ENCODE measurements around the gene BCAS3.
"Not testable (repeated sequence)": the region's sequence is repeated elsewhere in the genome, so short reads cannot be mapped to it uniquely, and the experiment has no call there.

Gene BCAS3

GRCh38 chr17:61135782-61136181 lies 458.1 kb downstream of the BCAS3 start:
- DNase-seq, result no peak

DNA sequence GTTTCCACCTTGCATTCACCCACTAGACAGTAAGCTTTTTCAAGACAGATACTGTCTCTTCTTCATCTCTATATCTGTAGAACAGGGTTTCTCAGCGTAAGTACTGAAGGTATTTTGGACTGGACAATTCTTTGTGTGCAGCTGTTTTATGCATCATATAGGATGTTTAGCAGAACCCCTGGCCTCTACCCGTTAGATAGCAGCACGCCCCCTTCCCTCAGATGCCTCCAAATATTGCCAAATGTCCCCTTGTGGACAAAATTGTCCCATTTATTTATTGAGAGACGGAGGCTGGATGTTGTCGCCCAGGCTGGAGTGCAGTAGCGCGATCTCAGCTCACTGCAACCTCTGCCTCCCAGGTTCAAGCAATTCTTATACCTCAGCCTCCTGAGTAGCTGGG lies 458.6 kb downstream of the BCAS3 start:
- DNase-seq, result no peak

- no peak for DNase-seq
These were observed 461.6 kb downstream of the BCAS3 start for GRCh38 chr17:61139219-61139618.

DNA sequence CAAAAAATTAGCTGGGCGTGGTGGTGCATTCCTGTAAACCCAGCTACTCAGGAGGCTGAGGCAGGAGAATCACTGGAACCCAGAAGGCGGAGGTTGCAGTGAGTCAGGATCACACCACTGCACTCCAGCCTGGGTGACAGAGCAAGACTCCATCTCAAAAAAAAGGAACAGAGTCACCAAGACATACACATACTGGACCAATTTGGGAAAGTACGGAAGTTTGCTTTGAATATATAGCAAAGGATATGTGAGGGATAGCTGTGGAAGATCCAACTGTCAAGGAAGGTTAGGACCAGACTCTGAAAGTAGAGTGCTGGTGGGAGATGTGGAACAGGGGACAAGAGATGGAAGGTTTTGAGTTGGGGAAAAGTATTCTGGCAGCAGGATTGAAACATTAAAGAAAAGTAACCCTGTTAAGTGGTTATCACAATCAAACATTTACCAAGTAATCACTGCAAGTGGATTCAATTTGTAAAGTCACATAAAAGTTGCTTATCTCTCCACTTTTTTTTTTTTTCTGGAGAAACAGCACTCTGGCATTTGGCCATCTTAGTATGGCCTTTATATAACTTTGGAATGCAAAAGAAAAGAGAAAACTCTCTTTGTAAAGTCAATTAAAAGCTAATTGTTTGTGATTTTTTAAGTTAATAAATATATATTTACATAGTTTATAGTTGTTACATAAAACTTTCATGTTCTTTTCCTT lies 462.6 kb downstream of the BCAS3 start:
- DNase-seq, result no peak

DNA sequence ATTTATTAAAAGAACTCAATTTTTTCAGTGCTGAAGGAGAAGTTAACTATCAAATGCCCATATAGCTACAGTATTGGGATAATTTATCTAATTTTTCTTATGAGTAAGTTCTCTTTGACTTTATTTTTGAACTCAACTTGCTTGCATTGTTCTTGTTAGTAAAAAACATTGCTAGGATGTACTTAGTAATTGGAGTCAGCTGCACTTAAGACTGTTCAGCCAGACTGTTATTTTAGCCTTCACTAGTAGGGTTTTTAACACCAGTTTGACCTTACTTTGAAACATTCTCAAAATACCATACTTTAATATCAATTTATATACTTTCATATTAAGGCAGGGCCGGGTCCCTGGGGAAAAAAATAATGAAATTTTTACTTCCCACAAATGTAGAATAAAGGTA lies 465.4 kb downstream of the BCAS3 start:
- no peak for DNase-seq

GRCh38 chr17:61144137-61144536 lies 466.5 kb downstream of the BCAS3 start:
- DNase-seq, result no peak

GRCh38 chr17:61144617-61145564 lies 467.2 kb downstream of the BCAS3 start:
- no peak for DNase-seq

DNA sequence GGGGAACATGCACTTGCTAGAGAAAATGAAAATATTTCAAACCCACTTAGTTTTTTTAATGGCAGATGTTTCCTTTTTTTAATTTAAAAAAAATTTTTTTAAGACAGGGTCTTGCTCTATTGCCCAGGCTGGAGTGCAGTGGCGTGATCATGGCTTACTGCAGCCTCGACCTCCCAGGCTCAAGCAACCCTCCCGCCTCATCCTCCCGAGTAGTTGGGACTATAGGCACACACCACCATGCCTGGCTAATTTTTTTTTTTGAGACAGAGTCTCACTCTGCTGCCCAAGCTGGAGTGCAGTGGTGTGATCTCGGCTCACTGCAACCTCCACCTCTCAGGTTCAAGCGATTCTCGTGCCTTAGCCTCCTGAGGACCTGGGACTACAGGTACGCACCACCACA lies 469.2 kb downstream of the BCAS3 start:
- DNase-seq, result not testable (repeated sequence)

- DNase-seq, result no peak
These were observed 471.6 kb downstream of the BCAS3 start for GRCh38 chr17:61149106-61149825.

GRCh38 chr17:61149862-61150362 lies 472.3 kb downstream of the BCAS3 start:
- no peak for DNase-seq

GRCh38 chr17:61150686-61151299 lies 473.1 kb downstream of the BCAS3 start:
- no peak for DNase-seq

- no peak for DNase-seq
These were observed 475.2 kb downstream of the BCAS3 start for GRCh38 chr17:61152898-61153297.

DNA sequence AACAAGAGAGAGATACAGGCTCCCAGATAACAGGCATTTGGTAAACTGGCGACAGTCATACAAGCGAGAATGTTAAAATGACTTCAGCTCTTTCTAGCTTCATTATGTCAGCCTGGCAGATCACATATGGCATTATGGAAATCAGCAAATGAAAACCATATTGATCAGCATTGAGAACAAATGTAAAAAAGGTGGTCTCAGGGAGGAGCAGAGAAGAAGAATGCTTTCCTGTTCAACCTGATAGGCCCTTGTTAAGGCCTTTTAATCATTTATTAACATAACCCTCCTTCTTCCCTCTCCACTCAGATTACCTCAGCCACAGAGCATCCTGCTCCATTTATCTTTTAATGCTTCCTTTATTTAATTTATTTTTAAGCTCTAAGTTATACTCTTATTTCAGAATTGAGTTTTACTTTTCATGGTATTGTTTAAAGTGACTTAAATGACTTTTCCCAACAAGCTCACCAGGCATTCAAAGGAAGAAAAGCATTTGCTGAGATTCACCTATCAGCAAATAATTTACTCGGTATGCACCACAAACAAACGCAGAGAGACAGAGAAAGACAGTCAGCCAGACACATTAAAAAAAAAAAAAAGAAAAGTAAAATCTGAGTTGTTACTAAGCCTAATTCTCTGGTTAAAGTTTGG lies 478.1 kb downstream of the BCAS3 start:
- peak; percentile 71 for DNase-seq

GRCh38 chr17:61157246-61157886 lies 479.7 kb downstream of the BCAS3 start:
- DNase-seq, result no peak

- no peak for DNase-seq
These were observed 480.7 kb downstream of the BCAS3 start for GRCh38 chr17:61158376-61158775.

GRCh38 chr17:61159221-61159814 lies 481.7 kb downstream of the BCAS3 start:
- no peak for DNase-seq

GRCh38 chr17:61160204-61160603 lies 482.6 kb downstream of the BCAS3 start:
- no peak for DNase-seq

DNA sequence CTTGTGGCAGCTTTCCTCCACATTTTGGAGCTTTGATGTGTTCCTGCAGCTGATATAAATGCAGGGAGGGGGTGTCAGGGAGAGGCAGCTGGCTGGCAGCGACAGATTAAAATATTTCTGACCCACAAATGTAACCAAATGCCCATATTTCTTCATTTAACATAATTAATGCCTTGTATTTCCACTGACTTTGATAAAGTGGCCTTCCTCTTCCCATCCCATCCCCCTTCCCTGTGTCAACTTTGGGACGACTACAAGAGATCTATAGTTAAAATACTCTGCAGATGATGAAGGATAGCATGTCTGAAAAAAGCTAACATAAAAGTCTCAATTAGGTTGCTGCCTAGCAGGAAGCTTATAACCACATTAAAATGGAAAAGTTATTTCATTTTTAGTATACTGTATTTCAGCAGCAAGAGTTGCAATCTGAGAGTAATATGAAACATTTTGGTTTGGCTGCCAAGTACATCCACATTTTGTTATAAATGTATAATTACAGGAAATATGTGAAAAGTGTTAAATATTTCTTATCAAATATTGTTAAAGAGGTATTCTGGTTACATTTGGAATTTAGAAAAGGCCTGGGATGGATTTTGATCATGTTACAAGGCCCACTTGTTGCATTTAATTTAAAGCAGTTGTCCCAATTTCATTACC lies 483.3 kb downstream of the BCAS3 start:
- DNase-seq, result no peak

DNA sequence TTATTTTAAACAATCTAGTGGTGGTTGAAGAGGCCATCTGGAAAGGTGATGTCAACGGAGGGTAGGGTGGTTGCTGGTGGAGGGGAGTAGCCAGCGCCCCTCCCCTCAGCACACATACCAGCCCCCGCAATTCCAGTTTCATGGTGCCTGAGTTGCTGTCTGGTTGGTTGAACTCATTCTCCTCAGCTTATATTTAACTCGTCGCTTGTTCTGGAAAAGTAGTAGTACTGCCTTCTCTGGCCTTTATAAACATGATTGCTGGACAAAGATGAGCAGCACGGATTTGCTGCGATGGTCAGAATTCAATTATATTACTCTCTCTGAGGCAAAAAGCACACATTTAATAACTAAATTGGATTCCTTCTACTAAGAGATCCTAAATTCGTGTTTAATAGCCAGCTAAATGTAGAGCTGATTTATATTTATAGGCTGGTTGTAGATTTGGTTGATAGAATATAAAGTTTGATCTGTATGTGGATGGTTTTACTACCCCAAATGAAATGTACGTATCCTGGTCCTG lies 484.0 kb downstream of the BCAS3 start:
- DNase-seq, result peak; percentile 81

- DNase-seq, result no peak
These were observed 486.9 kb downstream of the BCAS3 start for GRCh38 chr17:61164517-61164916.

DNA sequence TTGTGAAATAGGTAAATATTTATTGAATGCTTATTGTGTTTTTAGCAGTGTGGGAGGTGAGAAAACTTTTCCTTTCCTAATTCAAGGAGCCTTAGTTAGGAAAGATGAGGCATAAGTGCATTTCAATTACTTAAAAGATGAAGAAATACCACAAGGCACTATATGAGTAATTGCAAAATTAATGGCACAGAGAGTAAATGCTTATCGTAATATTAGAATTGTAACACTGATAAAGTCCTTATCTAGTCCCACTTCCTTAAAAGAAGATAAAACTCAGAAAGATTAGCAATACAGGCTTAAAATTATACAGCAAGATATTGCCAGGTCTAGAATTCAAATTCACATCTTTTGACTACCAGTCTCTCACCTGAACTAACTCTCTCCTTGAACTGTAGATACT lies 489.4 kb downstream of the BCAS3 start:
- DNase-seq, result no peak
